Measurements from ENCODE around the gene HIGD1A.

DNA sequence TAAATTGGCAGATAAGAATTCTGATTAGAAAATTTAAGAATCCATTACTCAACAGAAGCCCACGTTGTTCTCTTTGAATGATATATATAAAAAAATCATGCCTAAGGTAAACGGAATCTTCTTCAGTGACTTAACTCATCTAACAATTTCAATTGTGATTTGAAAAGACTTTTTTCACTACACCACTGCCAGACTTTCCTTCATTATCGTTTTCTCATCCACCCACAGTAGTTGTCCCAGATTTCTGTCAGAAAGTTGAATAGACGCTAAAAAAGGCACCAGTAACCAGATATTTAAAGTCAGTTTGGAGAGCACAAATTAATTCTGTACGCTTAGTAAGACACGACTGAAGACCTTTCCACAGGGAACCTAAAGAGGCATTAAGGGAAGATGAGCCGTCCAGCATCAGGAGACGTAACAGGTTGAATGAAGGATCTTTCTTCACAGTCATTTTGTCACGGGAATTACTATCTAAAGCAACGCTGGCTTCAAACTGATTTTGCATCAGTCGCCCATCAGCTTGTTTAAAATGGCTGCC lies 1.3 kb downstream of the HIGD1A start:
- TF ChIP-seq GATA2 (IDR thresholded peaks at IDR 0.05; ENCODE audit: low read depth, low read length), result no peak
- no peak for TF ChIP-seq GATA3 (IDR thresholded peaks at IDR 0.05; ENCODE audit: low read depth, low read length)

All from SH-SY5Y (cell line).